GM18907 (cell line): ENCODE measurements around the gene EPN3.

ENCODE experiments used
- ATAC-seq: cut with Tn5 transposase; IDR thresholded peaks from one replicate; pipeline ENCODE4 v1.9.1; 2021; ENCODE audit warnings: mild to moderate bottlenecking, moderate library complexity; ENCODE audit not compliant: unreplicated experiment

The EPN3 gene

GRCh38 chr17:50585346-50585745 lies 52.8 kb downstream of the EPN3 start:
- ATAC-seq: no peak

GRCh38 chr17:50585891-50586290 lies 53.4 kb downstream of the EPN3 start:
- ATAC-seq: no peak

- ATAC-seq: no peak
Measured at GRCh38 chr17:50586421-50587247, 54.1 kb downstream of the EPN3 start.

- ATAC-seq: no peak
Measured at GRCh38 chr17:50587571-50587970, 55.0 kb downstream of the EPN3 start.

GRCh38 chr17:50588391-50589049 lies 56.0 kb downstream of the EPN3 start:
- ATAC-seq: no peak

GRCh38 chr17:50589095-50589705 lies 56.7 kb downstream of the EPN3 start:
- ATAC-seq: no peak

GRCh38 chr17:50590946-50591737 lies 58.6 kb downstream of the EPN3 start:
- no peak for ATAC-seq

GRCh38 chr17:50593321-50593720 lies 60.8 kb downstream of the EPN3 start:
- no peak for ATAC-seq
